SK-N-SH treated with all-trans-retinoic acid at 6 μM for 48 hours (cell line): Measurements from ENCODE around the gene PSORS1C2.

Experiments used
- PPARA ChIP-seq: fragments of 250-450 bp; sonication (Bioruptor Pico); IDR thresholded peaks from 2 replicates; pipeline ENCODE4 v1.5.0; 2020; ENCODE audit warnings: mild to moderate bottlenecking, borderline replicate concordance
- ZC3H10 ChIP-seq: fragments of 250-450 bp; sonication (Bioruptor Pico); IDR thresholded peaks from 2 replicates; pipeline ENCODE4 v1.5.1; 2021; ENCODE audit warnings: mild to moderate bottlenecking, moderate library complexity
- ZFP3 ChIP-seq: fragments of 250-450 bp; sonication (Bioruptor Pico); IDR thresholded peaks from 2 replicates; pipeline ENCODE4 v1.5.0; 2020; ENCODE audit warnings: mild to moderate bottlenecking, moderate library complexity
- ZNF565 ChIP-seq: fragments of 450-650 bp; formaldehyde crosslinking; conservative IDR thresholded peaks from 2 replicates; pipeline ENCODE4 v1.5.0; 2020; ENCODE audit warnings: low read depth, mild to moderate bottlenecking, moderate library complexity
- ZNF8 ChIP-seq: fragments of 450-650 bp; formaldehyde crosslinking; IDR thresholded peaks from 2 replicates; pipeline ENCODE4 v1.5.0; 2020; ENCODE audit warnings: mild to moderate bottlenecking, moderate library complexity
- TF ChIP-seq, protein P1 (sequence below): fragments of 250-450 bp; sonication (Bioruptor Pico); IDR thresholded peaks from 2 replicates; pipeline ENCODE4 v1.5.1; 2020; ENCODE audit warnings: low read depth, mild to moderate bottlenecking, moderate library complexity
- TF ChIP-seq, protein P2 (sequence below): fragments of 250-450 bp; sonication (Bioruptor Pico); IDR thresholded peaks from 2 replicates; pipeline ENCODE4 v1.8.0; 2020; ENCODE audit warnings: mild to moderate bottlenecking, moderate library complexity, borderline replicate concordance
- TF ChIP-seq, protein P3 (sequence below): fragments of 250-450 bp; sonication (Bioruptor Pico); IDR thresholded peaks from 2 replicates; pipeline ENCODE4 v1.5.0; 2020; ENCODE audit warnings: mild to moderate bottlenecking, moderate library complexity

DNA sequence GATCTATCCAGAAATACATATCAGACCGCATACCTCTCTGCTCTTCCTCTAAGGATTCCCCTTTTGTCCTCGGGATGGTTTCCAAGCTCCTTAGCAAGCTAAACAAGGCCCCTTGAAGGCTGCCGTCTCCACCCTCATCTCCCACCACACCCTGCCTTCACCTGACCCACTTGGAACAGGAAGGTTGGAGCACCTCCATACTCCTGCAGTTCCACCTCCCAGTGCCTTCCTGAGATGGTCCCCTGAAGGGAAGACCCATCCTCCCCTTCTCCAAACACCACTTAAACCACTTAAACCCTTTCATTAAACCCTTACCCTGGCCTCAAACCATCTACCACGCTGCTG lies 40.1 kb upstream of the PSORS1C2 start:
- TF ChIP-seq, protein P1, sequence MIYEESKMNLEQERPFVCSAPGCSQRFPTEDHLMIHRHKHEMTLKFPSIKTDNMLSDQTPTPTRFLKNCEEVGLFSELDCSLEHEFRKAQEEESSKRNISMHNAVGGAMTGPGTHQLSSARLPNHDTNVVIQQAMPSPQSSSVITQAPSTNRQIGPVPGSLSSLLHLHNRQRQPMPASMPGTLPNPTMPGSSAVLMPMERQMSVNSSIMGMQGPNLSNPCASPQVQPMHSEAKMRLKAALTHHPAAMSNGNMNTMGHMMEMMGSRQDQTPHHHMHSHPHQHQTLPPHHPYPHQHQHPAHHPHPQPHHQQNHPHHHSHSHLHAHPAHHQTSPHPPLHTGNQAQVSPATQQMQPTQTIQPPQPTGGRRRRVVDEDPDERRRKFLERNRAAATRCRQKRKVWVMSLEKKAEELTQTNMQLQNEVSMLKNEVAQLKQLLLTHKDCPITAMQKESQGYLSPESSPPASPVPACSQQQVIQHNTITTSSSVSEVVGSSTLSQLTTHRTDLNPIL (CRISPR knock-in tag), result no peak
- TF ChIP-seq ZNF565 (CRISPR knock-in tag) (no peak), PPARA (CRISPR knock-in tag) (no peak), ZNF8 (no peak), ZC3H10 (CRISPR knock-in tag) (no peak), ZFP3 (CRISPR knock-in tag) (no peak)
- TF ChIP-seq, protein P2, sequence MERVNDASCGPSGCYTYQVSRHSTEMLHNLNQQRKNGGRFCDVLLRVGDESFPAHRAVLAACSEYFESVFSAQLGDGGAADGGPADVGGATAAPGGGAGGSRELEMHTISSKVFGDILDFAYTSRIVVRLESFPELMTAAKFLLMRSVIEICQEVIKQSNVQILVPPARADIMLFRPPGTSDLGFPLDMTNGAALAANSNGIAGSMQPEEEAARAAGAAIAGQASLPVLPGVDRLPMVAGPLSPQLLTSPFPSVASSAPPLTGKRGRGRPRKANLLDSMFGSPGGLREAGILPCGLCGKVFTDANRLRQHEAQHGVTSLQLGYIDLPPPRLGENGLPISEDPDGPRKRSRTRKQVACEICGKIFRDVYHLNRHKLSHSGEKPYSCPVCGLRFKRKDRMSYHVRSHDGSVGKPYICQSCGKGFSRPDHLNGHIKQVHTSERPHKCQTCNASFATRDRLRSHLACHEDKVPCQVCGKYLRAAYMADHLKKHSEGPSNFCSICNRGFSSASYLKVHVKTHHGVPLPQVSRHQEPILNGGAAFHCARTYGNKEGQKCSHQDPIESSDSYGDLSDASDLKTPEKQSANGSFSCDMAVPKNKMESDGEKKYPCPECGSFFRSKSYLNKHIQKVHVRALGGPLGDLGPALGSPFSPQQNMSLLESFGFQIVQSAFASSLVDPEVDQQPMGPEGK (CRISPR knock-in tag), result no peak
- TF ChIP-seq, protein P3, sequence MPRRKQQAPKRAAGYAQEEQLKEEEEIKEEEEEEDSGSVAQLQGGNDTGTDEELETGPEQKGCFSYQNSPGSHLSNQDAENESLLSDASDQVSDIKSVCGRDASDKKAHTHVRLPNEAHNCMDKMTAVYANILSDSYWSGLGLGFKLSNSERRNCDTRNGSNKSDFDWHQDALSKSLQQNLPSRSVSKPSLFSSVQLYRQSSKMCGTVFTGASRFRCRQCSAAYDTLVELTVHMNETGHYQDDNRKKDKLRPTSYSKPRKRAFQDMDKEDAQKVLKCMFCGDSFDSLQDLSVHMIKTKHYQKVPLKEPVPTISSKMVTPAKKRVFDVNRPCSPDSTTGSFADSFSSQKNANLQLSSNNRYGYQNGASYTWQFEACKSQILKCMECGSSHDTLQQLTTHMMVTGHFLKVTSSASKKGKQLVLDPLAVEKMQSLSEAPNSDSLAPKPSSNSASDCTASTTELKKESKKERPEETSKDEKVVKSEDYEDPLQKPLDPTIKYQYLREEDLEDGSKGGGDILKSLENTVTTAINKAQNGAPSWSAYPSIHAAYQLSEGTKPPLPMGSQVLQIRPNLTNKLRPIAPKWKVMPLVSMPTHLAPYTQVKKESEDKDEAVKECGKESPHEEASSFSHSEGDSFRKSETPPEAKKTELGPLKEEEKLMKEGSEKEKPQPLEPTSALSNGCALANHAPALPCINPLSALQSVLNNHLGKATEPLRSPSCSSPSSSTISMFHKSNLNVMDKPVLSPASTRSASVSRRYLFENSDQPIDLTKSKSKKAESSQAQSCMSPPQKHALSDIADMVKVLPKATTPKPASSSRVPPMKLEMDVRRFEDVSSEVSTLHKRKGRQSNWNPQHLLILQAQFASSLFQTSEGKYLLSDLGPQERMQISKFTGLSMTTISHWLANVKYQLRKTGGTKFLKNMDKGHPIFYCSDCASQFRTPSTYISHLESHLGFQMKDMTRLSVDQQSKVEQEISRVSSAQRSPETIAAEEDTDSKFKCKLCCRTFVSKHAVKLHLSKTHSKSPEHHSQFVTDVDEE, result no peak
